ENCODE results near the gene SEL1L2. TPM values are rescaled to one million over a fixed set of nuclear protein-coding genes. Genes with fewer than 3 reads are reported as not detected.

Gene SEL1L2
- total RNA-seq = not detected in 2 replicates

GRCh38 chr20:13990465-13990864 is at the start of gene SEL1L2:
TSS of gene SEL1L2 (minus strand) at chr20:13990614. CDS start at chr20:13990534, 80 bp downstream.

GRCh38 chr20:13995086-13995665 is 4.8 kb upstream of the SEL1L2 start, which contains the start of gene MACROD2:
TSS of gene MACROD2 (plus strand) at chr20:13995516.

Other genes with a start within 250 kb of the SEL1L2 start
- gene ESF1, start 205.7 kb downstream of the SEL1L2 start, total RNA-seq = 5.4 and 9.9 TPM in 2 replicates
- gene NDUFAF5, start 205.6 kb downstream of the SEL1L2 start, total RNA-seq = 6.5 and 8.8 TPM in 2 replicates
- gene MACROD2, start 4.9 kb upstream of the SEL1L2 start, total RNA-seq = not detected in 2 replicates

Data from cardiac ventricle fibroblast (primary cell).